Activated CD4-positive, alpha-beta T cell treated with anti-CD3 and anti-CD28 coated beads, Interleukin-2, Interleukin-6, amounts not matched to agents 100 ng/mL and 50 ng/mL, durations not matched to agents 16 hours and 8 hours (primary cell): Measurements from ENCODE around the gene FOXD4L1.
"Not testable (repeated sequence)": the region's sequence is repeated elsewhere in the genome, so short reads cannot be mapped to it uniquely, and the experiment has no call there.

ENCODE experiments used
- DNase-seq: peaks from one replicate; pipeline ENCODE4 v3.0.0-alpha.2; 2020

FOXD4L1 gene

GRCh38 chr2:113498365-113498764 is at the start of gene FOXD4L1:
Gene FOXD4L1, plus strand, starts transcription at chr2:113498665. Its CDS starts 592 bp downstream, at chr2:113499257.
- DNase-seq = not testable (repeated sequence)

DNA sequence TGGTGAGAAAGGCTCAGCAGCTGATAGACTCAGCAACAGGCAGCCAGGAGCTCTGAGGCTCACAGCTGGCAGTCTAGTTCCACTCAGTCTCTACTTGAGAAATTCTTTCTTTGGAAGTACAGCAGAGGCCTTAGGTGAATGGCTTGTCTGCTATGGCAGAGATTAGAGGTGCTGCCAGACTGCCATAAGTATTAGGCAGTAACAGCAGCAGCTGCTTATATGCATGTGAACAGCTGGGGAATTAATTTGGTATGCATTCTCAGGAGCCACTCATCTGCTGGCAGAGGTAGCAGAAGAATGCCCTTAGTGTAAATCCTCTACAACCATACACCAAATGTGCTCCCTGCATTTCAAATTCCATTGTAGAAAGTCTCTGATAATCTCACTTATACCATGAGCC is 32.7 kb upstream of the FOXD4L1 start:
- not testable (repeated sequence) for DNase-seq

GRCh38 chr2:113476688-113477368 is 21.6 kb upstream of the FOXD4L1 start:
- DNase-seq = not testable (repeated sequence)

GRCh38 chr2:113496527-113496926 is 1.9 kb upstream of the FOXD4L1 start:
- DNase-seq = not testable (repeated sequence)

DNA sequence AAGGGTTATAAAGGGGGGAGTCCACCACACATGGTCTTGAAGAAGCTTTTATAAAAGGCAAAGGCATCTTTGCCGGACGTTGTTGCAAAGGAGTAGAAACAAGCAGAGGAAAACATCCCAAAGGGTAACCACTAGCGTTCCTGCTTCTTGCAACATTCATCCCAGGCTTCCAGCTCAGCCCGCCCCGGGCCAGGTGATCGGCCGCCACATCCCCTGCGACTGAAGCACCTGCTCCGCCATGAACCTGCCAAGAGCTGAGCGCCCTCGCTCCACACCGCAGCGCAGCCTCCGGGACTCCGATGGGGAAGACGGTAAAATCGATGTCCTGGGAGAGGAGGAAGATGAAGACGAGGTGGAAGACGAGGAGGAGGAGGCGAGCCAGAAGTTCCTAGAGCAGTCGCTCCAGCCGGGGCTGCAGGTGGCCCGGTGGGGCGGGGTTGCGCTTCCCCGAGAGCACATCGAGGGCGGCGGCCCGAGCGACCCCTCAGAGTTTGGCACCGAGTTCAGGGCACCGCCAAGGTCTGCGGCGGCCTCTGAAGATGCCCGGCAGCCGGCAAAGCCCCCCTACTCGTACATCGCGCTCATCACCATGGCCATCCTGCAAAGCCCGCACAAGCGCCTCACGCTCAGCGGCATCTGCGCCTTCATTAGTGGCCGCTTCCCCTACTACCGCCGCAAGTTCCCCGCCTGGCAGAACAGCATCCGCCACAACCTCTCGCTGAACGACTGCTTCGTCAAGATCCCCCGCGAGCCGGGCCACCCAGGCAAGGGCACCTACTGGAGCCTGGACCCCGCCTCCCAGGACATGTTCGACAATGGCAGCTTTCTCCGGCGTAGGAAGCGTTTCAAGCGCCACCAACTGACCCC is 787 bp downstream of the FOXD4L1 start:
- not testable (repeated sequence) for DNase-seq

GRCh38 chr2:113499886-113500722 is 1.6 kb downstream of the FOXD4L1 start:
- DNase-seq = not testable (repeated sequence)

DNA sequence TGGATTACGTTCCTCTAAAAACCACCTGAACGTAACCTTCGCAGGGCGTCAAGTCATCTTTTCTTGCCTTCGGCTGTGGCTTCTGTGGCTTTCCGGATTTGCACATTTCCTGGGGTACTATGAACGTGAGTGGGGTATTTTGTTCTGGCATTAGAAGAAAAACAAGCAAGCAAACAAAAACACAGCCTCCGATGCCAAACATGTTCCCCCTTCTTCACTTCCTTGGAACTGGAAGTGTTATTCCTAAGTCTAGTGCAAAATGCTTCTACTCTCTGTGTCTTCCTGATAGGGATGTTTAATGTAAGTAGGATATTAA is 2.2 kb downstream of the FOXD4L1 start:
- not testable (repeated sequence) for DNase-seq

DNA sequence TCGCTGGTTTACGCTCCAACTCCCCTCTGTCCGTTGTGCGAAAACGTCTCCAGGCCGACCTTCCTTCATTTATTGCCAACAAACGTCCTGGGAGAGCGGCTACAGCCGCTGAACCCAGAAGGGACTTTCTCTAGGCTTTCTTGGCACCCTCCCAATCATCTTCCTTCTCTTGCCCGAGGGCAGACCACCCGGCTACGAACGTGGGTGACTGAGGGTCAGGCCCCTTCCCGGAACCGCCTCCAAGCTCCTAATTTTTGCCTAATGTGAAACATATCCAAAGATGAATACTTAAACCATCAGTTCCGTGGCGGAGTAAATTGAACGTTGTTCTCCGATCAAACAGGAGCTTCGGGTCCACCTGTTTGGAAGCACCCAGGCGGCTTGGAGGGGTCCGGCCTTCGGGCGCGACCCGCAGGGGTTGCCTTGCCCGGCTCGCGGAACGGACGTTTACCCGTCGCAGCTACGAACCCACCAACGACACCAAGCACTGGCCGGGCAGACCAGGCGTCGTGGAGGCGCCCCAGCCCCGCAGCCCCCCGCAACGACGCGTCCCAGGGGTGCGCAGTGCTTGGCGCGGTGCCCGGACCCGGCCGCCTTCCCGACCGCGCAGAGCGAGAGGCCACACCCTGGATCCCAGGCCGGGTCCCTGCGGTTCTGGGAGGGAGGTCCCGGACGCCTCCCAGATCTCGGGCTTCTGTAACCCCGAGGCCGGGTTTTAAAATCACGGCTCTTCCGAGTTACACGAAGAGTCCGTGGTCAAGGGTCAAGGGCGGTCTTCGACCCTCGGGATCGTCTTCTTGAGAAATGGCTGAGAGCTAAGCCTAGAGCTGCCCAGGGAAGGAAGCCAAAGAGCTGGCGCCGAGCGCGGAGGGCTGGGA is 4.0 kb downstream of the FOXD4L1 start:
- DNase-seq = not testable (repeated sequence)

DNA sequence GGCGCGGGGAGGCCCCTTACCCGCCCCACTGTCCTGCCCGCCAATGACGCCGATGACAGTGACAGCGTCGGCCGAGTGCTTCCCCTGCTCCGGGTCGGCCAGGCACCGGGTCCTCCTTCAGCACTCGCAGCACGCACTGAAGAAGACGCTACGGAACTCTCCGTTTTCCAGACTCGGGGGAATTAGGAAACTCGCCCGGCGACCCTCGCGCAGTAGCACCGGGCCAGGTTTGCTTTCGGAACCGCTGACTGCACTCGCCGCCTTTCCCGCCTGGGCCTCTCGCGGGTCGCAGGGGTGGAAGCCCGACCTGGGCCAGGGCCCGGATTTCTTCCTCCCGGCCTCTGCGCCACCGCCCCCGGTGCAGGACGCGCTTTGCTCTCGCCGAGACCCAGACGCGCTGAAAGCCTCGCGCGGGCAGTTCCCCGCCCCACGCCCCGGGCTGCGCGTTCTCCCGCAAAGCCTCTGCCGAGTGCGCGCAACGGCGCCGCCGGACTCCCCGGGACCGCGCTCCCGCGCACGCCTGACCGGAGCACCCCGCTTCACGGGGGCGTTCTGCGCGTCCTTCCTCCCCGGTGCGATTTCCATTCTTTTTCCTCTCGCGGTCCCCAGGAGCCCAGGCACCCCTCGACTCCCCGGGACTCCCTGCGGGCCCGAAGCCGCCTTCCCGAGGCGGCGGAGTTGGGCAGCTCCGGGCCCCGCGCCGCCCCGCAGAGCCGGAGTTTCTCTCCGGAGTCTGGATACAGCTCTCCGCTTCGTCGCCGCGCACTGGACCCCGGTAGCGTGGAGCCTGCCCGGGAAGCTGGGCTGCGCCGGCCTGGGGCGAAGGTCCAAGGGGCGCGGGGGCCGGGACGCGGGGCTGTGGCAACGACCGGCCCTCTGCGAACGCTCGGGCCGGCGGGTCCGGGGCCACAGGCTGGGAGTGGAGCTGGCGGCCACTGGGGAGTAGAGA is 4.9 kb downstream of the FOXD4L1 start:
- peak; percentile 34 for DNase-seq

DNA sequence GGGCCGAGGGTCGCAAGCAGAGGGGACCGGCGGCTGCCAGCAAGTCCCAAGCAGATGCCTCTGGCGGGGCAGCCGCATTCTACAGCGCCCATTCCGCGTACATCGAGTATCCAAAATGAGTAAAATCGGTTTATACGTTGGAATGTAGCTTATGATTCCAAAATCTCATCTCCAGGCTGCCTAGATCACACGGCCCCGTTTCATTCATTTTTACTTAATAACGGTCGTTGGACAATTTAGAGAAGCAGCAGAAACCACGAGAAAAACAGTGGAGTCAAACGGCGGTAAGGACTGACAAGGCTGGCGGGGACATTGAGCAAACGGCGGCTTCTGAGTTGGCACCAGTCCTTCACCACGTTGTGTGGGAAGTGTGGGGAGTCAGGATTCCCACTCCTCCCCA is 5.6 kb downstream of the FOXD4L1 start:
- DNase-seq = not testable (repeated sequence)

GRCh38 chr2:113507394-113508140 is 9.1 kb downstream of the FOXD4L1 start:
- DNase-seq = not testable (repeated sequence)

GRCh38 chr2:113508187-113508586 is 9.7 kb downstream of the FOXD4L1 start:
- not testable (repeated sequence) for DNase-seq

DNA sequence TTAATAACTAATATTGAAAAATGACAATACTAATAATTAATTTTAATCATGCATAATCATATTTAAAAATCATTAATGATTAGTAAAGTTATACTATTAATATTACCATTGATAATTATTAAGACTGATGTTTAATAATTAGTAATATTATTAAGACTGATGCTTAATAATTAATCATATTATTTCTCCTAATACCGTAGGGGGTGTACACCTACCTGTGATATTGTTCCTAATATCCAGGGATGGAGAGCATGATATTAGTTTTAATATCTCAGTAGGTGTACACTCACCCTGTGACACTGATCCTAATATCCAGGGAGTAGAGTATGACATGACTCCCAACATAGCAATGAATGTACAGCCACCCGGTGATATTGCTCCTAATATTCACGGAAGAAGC is 12.4 kb downstream of the FOXD4L1 start:
- not testable (repeated sequence) for DNase-seq

GRCh38 chr2:113511859-113512258 is 13.4 kb downstream of the FOXD4L1 start:
- not testable (repeated sequence) for DNase-seq

DNA sequence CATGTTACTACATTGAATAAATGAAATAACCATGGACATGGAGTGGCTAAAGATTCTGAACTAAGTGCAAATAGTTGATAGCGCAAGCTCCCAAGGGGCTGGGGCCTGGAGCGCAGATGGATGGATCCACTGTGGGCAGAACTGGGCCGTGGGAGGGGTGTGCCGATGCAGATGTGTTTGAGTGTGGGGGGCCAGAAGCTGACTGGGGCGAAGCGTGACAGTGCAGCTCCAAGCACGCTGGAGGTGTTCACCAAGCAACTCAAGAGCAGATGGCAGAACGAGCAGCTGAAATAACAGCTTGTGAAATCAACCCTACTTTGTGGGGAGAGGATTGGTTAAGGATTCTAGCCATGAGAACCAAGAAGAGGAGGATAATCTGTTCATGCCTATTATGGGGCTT is 17.0 kb downstream of the FOXD4L1 start:
- not testable (repeated sequence) for DNase-seq

- not testable (repeated sequence) for DNase-seq
Observed at GRCh38 chr2:113515995-113516394, 17.5 kb downstream of the FOXD4L1 start.

DNA sequence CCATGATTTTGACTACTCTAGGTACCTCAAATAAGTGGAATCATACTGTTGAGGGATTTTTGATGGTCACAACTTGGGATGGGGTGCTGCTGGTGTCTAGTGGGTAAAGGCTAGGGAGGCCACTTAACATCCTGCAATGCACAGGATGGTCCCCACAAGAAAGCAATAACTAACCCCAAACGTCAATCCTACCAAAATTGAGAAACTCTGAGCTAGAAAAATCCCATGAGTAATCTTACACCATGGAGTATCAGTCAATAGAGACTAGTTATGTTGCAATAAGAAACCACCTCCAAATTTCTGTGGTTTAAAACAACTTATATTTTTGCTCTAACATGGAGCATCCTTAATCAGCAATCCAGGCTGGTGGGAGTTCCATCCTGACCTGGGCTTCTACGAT is 18.6 kb downstream of the FOXD4L1 start:
- DNase-seq = not testable (repeated sequence)

- DNase-seq = not testable (repeated sequence)
Observed at GRCh38 chr2:113520837-113521236, 22.4 kb downstream of the FOXD4L1 start.

- DNase-seq = not testable (repeated sequence)
Observed at GRCh38 chr2:113521492-113521891, 23.0 kb downstream of the FOXD4L1 start.

DNA sequence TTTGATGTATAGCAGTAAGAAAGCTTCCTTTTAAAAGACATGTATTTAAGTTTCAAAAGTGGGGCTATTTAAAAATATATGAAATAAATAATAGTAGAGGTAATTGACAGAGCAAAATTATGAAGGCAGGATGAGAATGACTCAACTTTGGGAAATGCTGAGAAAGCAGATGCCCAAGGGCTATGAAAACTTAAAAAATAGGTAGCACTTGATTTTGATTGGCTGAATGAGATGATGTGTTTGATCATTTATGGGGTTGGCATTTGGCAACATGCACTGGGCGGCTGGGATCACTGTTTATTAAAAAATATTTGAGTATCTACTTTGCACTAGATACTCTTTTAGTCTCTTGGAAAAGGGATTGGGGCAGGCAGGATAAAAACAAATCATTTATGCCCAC is 26.5 kb downstream of the FOXD4L1 start:
- DNase-seq = not testable (repeated sequence)
